Measurements from ENCODE around the gene DENND1B. TPM values are rescaled to one million over a fixed set of nuclear protein-coding genes. Genes with fewer than 3 reads are reported as not detected.

Gene DENND1B
- total and polyA plus RNA-seq, 2 of the 13 experiments (the other 11 are each of a cell fraction or from before 2014, with no cell fraction given), result 2.6 to 5.7 TPM

DNA sequence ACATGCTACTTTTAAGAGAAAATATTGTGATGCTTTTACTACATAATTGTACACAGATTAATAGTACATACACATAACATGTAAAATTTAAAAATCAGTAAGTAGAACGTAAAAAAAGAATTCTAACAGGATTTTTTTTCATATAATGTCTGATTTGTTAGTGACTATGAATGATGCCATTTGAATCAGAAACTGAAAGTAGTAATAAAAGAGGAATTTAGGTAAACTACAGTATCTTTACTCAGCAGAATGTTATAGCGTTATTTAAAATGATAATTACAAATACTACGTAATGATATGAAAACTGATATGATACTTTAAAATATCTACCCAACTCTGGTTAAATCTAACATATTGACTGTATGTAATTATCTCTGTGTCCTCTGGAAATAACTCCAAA lies 116.1 kb downstream of the DENND1B start:
- 91% methylated on average over 3 of the region's 3 CpGs for WGBS (ENCODE audit: low lambda C conversion rate)
- H4K20me1 ChIP-seq (ENCODE audit: insufficient read depth, low read length), result no peaks in the 10 kb centered on the region
- BruUV-seq (replicated peaks), result no TSS peak
- no peaks in the 10 kb centered on the region for H3K79me2 ChIP-seq (ENCODE audit: insufficient read depth, low read length)
- H3K9ac ChIP-seq (ENCODE audit: insufficient read depth, low read depth, low read length), result no peak overlapping the region
- POLR2A ChIA-PET, result no interaction called here
- in situ Hi-C loops (cut with HindIII; ENCODE audit: extremely low pct_ligation_motif_present, low pct_unique_long_range_greater_than_20kb), result no loop called here
- FAIRE-seq (no peak), DNase-seq (ENCODE audit: low spot score) (no peak), ATAC-seq (no peak)
- no peak overlapping the region for H3K4me2 ChIP-seq (ENCODE audit: low read depth, low read length)
- no peak overlapping the region for H3K27ac ChIP-seq (ENCODE audit: extremely low read length, insufficient read depth, low read length)
- H2AFZ ChIP-seq (ENCODE audit: low read length), result no peak overlapping the region
- H3K27me3 ChIP-seq (ENCODE audit: control insufficient read depth in 1 of 2, insufficient read depth in 2 of 2, low read length in 2 of 2), result no peaks in the 10 kb centered on the region
- CTCF ChIA-PET (ENCODE audit: low intra/inter-chr PET ratio, low total read pairs), result no interaction called here
- H3K9me3 ChIP-seq (ENCODE audit: low read length), result no peaks in the 10 kb centered on the region
- H3K36me3 ChIP-seq (replicated peaks in 1 of 2; ENCODE audit: control insufficient read depth in 1 of 2, insufficient read depth in 2 of 2, low read length in 2 of 2), result no peaks in the 10 kb centered on the region
- no peak overlapping the region for H3K4me3 ChIP-seq (replicated peaks in 1 of 3; ENCODE audit: insufficient read depth in 1 of 3, low read depth in 2 of 3, low read length in 3 of 3)
- intact Hi-C loops (cut with micrococcal nuclease; ENCODE audit: unreplicated experiment), result no loop called here
- TF ChIP-seq DR1 (CRISPR knock-in tag; IDR thresholded peaks at IDR 0.05), result no peak
- no peak for TF ChIP-seq MXI1 (IDR thresholded peaks at IDR 0.05; ENCODE audit: borderline replicate concordance, low read depth, low read length)
- TF ChIP-seq SRSF4 (IDR thresholded peaks at IDR 0.05; ENCODE audit: low read depth, low read length, poor library complexity, severe bottlenecking), result no peak
- no peak for TF ChIP-seq PLRG1 (conservative IDR thresholded peaks at IDR 0.05)
- no peaks in the 10 kb centered on the region for H3K4me1 ChIP-seq (ENCODE audit: insufficient read depth, low read length)

DNA sequence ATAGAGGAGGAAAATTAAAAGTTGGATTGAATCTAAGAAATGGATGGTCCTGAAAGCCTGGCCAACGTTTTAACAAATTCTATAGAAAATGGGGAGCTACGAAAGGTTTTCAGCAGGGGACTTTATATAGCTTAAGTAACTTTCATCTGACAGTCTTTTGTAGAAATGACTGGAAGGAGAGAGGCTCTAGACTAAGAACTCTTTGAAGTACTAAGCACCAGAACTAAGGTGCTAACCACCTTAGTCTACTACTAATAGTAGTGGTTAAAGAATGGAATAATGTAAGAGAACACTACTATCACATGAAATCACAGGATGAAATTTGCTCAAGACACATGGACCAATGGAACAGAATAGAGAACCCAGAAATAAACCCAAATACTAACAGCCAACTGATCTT lies 126.1 kb downstream of the DENND1B start:
- CTCF ChIA-PET (ENCODE audit: low intra/inter-chr PET ratio, low total read pairs), result no interaction called here
- TF ChIP-seq NFE2L2 (IDR thresholded peaks at IDR 0.05; ENCODE audit: low read length) (no peak), FOXK2 (IDR thresholded peaks at IDR 0.05) (no peak), MIXL1 (CRISPR knock-in tag; IDR thresholded peaks at IDR 0.05) (no peak), NRL (CRISPR knock-in tag; IDR thresholded peaks at IDR 0.05; ENCODE audit: borderline replicate concordance) (no peak), ATF7-NPFF (CRISPR knock-in tag; IDR thresholded peaks at IDR 0.05; ENCODE audit: low read depth) (no peak), FOXO1 (CRISPR knock-in tag; IDR thresholded peaks at IDR 0.05) (no peak), ZNF737 (CRISPR knock-in tag; IDR thresholded peaks at IDR 0.05; ENCODE audit: borderline replicate concordance) (no peak)
- TF ChIP-seq, protein P1, sequence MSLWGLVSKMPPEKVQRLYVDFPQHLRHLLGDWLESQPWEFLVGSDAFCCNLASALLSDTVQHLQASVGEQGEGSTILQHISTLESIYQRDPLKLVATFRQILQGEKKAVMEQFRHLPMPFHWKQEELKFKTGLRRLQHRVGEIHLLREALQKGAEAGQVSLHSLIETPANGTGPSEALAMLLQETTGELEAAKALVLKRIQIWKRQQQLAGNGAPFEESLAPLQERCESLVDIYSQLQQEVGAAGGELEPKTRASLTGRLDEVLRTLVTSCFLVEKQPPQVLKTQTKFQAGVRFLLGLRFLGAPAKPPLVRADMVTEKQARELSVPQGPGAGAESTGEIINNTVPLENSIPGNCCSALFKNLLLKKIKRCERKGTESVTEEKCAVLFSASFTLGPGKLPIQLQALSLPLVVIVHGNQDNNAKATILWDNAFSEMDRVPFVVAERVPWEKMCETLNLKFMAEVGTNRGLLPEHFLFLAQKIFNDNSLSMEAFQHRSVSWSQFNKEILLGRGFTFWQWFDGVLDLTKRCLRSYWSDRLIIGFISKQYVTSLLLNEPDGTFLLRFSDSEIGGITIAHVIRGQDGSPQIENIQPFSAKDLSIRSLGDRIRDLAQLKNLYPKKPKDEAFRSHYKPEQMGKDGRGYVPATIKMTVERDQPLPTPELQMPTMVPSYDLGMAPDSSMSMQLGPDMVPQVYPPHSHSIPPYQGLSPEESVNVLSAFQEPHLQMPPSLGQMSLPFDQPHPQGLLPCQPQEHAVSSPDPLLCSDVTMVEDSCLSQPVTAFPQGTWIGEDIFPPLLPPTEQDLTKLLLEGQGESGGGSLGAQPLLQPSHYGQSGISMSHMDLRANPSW (CRISPR knock-in tag; IDR thresholded peaks at IDR 0.05; ENCODE audit: borderline replicate concordance), result no peak
- TF ChIP-seq, protein P2, sequence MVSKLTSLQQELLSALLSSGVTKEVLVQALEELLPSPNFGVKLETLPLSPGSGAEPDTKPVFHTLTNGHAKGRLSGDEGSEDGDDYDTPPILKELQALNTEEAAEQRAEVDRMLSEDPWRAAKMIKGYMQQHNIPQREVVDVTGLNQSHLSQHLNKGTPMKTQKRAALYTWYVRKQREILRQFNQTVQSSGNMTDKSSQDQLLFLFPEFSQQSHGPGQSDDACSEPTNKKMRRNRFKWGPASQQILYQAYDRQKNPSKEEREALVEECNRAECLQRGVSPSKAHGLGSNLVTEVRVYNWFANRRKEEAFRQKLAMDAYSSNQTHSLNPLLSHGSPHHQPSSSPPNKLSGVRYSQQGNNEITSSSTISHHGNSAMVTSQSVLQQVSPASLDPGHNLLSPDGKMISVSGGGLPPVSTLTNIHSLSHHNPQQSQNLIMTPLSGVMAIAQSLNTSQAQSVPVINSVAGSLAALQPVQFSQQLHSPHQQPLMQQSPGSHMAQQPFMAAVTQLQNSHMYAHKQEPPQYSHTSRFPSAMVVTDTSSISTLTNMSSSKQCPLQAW (CRISPR knock-in tag; IDR thresholded peaks at IDR 0.05), result no peak

More for the DNA sequence above, 126.1 kb downstream of the DENND1B start:
- Histone ChIP-seq H3K4me2 (ENCODE audit: low read depth, low read length) (no peak overlapping the region), H2AFZ (ENCODE audit: low read length) (no peak overlapping the region), H3K27me3 (ENCODE audit: control insufficient read depth in 1 of 2, insufficient read depth in 2 of 2, low read length in 2 of 2) (no peaks in the 10 kb centered on the region), H3K79me2 (ENCODE audit: insufficient read depth, low read length) (no peaks in the 10 kb centered on the region), H4K20me1 (ENCODE audit: insufficient read depth, low read length) (no peaks in the 10 kb centered on the region), H3K4me3 (replicated peaks in 1 of 3; ENCODE audit: insufficient read depth in 1 of 3, low read depth in 2 of 3, low read length in 3 of 3) (no peak overlapping the region), H3K9me3 (ENCODE audit: low read length) (no peaks in the 10 kb centered on the region), H3K36me3 (replicated peaks in 1 of 2; ENCODE audit: control insufficient read depth in 1 of 2, insufficient read depth in 2 of 2, low read length in 2 of 2) (no peaks in the 10 kb centered on the region), H3K4me1 (ENCODE audit: insufficient read depth, low read length) (no peaks in the 10 kb centered on the region), H3K9ac (ENCODE audit: insufficient read depth, low read depth, low read length) (no peak overlapping the region), H3K27ac (ENCODE audit: extremely low read length, insufficient read depth, low read length) (no peak overlapping the region)
- intact Hi-C loops (cut with micrococcal nuclease; ENCODE audit: unreplicated experiment), result no loop called here
- no peak for ATAC-seq
- WGBS (ENCODE audit: low lambda C conversion rate), result 84% methylated on average over 2 of the region's 2 CpGs
- no peak for DNase-seq (ENCODE audit: low spot score)
- POLR2A ChIA-PET, result no interaction called here
- no TSS peak for BruUV-seq (replicated peaks)
- no peak for FAIRE-seq
- in situ Hi-C loops (cut with HindIII; ENCODE audit: extremely low pct_ligation_motif_present, low pct_unique_long_range_greater_than_20kb), result no loop called here
